ENCODE data around the gene WLS. TPM values are rescaled to one million over a fixed set of nuclear protein-coding genes. Genes with fewer than 3 reads are reported as not detected.

WLS gene
- total and polyA plus RNA-seq, 12 donors = 31.7 to 123 (median 101) TPM

GRCh38 chr1:68128820-68129219, 103.5 kb downstream of the WLS start:
- H3K27ac ChIP-seq = peak overlapping the region in 6 of 10 donors; percentile 22 to 65 (median 43)
- H3K36me3 ChIP-seq = peaks cover 0 to 84% (median 17%) of the 10 kb centered on the region in 9 donors
- no peaks in the 10 kb centered on the region for H3K27me3 ChIP-seq
- intact Hi-C loops (cut with DNase I) = loop anchor here in 2 of 10 donors (10.0 kb wide), 3 partner anchors 46 to 186 kb away; partner anchors contain the start of gene WLS (in 1 of the 2)
- ATAC-seq (peak; percentile 65 to 91 (median 78)), DNase-seq (peak; percentile 27 to 31)
- H3K9me3 ChIP-seq = no peaks in the 10 kb centered on the region
- H3K4me1 ChIP-seq = peaks cover 0 to 24% (median 12%) of the 10 kb centered on the region in 9 donors
- 49 to 63% methylated on average over 10 of the region's 10 CpGs for WGBS, 2 donors
- no peak for TF ChIP-seq CTCF (IDR thresholded peaks at IDR 0.05)
- no peak overlapping the region for H3K4me3 ChIP-seq

DNA sequence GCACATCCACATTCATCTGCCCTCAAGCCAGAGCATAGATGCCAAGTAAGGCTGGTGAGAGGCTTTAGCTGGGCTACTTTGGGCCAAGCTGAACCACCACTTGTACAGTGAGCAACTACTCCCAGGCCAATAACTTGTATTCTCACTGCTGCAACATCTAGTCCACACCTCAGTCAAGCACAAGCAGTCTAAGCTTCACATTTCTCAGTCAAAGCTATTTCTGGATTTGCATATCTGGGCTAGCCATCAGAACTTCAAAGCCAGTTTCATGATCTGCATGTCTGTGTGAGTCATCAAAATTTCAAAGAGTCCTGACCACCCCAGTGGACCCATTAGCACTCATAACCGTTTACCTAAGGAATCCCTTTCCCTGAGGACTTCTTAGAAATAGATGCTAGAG, 104.2 kb downstream of the WLS start:
- Histone ChIP-seq H3K9me3 (no peaks in the 10 kb centered on the region), H3K27me3 (no peaks in the 10 kb centered on the region), H3K27ac (peak overlapping the region in 6 of 10 donors; percentile 22 to 65 (median 43)), H3K4me1 (peaks cover 0 to 24% (median 12%) of the 10 kb centered on the region in 9 donors), H3K4me3 (no peak overlapping the region), H3K36me3 (peaks cover 0 to 84% (median 12%) of the 10 kb centered on the region in 9 donors)
- no peak for TF ChIP-seq CTCF (IDR thresholded peaks at IDR 0.05)
- ATAC-seq (peak in 4 of 8 donors; percentile 33 to 54 (median 43)), DNase-seq (no peak)
- intact Hi-C loops (cut with DNase I) = loop anchor here in 2 of 10 donors (10.0 kb wide), 3 partner anchors 47 to 187 kb away; partner anchors contain the start of gene WLS (in 1 of the 2)
- WGBS, 2 donors = 29 to 47% methylated on average over 1 of the region's 1 CpG

DNA sequence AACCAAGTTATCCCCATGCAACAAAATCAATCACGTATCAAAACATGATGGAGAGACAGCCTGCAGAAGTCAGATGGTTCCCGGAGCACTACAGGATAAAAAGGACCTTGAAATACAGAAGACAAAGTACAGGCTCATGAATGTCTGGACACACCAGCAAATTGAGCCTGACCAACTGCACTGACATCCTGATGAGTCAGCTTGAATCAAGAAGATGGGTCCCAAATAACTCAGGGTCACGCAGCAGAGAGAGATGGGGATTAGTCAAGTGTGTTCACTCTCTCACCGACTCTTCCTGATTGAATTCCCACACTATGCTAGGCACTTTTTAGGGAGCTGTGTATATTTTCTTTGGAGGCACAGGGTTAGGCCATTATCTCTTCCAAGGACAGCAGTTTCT, 110.8 kb downstream of the WLS start:
- intact Hi-C loops (cut with DNase I) = loop anchor here (2.0 to 10.0 kb wide), 9 partner anchors 53 to 223 kb away; partner anchors contain the start of gene WLS (in 5 of the 10)
- no peak overlapping the region for H3K4me3 ChIP-seq
- no peaks in the 10 kb centered on the region for H3K27me3 ChIP-seq
- no peaks in the 10 kb centered on the region for H3K9me3 ChIP-seq
- no peak for TF ChIP-seq CTCF (IDR thresholded peaks at IDR 0.05)
- 56 to 60% methylated on average over 4 of the region's 4 CpGs for WGBS, 2 donors
- peaks cover 0 to 53% (median 4%) of the 10 kb centered on the region in 9 donors for H3K36me3 ChIP-seq
- H3K4me1 ChIP-seq = peaks cover 0 to 8% (median 3%) of the 10 kb centered on the region in 9 donors
- no peak overlapping the region for H3K27ac ChIP-seq
- ATAC-seq (no peak), DNase-seq (no peak)

DNA sequence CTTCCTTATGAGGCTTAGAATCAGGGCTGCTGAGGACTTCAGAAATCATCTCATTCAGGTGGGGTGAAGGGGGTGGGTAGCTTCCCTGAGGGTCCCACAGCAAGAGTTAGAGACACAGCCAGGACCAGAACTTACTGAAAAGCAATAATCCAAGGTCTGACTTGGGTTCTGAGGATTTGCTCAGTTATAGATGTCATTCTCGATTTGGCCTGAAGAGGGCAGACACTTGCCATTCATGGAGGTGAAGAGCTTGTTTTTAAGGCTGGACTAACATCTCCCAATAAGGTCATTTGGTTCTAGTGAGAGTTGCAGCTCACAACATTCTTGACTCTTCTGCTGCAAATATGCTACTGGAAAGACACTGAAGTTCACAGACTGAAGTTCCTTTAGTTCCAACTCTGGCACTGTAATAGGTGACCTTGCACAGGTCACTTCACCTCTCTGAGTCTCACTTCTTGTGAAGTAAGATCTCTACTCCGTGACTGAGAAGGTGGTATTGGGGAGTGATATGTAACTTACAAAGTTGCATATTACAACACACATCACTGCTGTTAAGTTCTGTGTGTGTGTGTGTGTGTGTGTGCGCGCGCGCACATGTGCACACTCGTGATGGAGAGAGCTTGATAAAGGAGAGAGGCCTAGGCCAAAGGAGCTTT, 112.1 kb downstream of the WLS start:
- Histone ChIP-seq H3K36me3 (peaks cover 0 to 41% (median 3%) of the 10 kb centered on the region in 9 donors), H3K4me3 (no peak overlapping the region), H3K4me1 (peaks cover 0 to 8% (median 3%) of the 10 kb centered on the region in 9 donors), H3K9me3 (no peaks in the 10 kb centered on the region), H3K27ac (peak overlapping the region in 1 of 10 donors; percentile 22), H3K27me3 (no peaks in the 10 kb centered on the region)
- ATAC-seq (peak in 7 of 8 donors; percentile 39 to 81 (median 65)), DNase-seq (peak in 1 of 2 donors; percentile 63)
- TF ChIP-seq CTCF (IDR thresholded peaks at IDR 0.05) = peak; percentile 69 to 91 (median 82)
- WGBS, 2 donors = 45% methylated on average over 7 of the region's 7 CpGs
- intact Hi-C loops (cut with DNase I) = loop anchor here (1.0 to 10.0 kb wide), 10 partner anchors 55 to 225 kb away; partner anchors contain the start of gene WLS (in 5 of the 10)
